ENCODE data around the gene ARSA.

- TF ChIP-seq POLR2AphosphoS5 (IDR thresholded peaks at IDR 0.05), result no peak
- TF ChIP-seq CTCF (IDR thresholded peaks at IDR 0.05), result no peak
- no peak for TF ChIP-seq POLR2A (IDR thresholded peaks at IDR 0.05)
- no peak for TF ChIP-seq EP300 (IDR thresholded peaks at IDR 0.05)
Observed at GRCh38 chr22:50633086-50633485, 5.1 kb upstream of the ARSA start.

All from gastroesophageal sphincter (tissue), 3 donors.